Measurements from ENCODE around the gene BCL7A.

GRCh38 chr12:122097584-122097926 is 75.9 kb downstream of the BCL7A start:
- TF ChIP-seq CTCF (IDR thresholded peaks at IDR 0.05; ENCODE audit: poor library complexity, severe bottlenecking) = no peak
- no peak for TF ChIP-seq EZH2 (IDR thresholded peaks at IDR 0.05; ENCODE audit: borderline replicate concordance, insufficient read depth, low read length, poor library complexity, severe bottlenecking)
- TF ChIP-seq RAD21 (conservative IDR thresholded peaks at IDR 0.05) = no peak
- no peak for TF ChIP-seq MXI1 (conservative IDR thresholded peaks at IDR 0.05; ENCODE audit: poor library complexity, severe bottlenecking)
- TF ChIP-seq POLR2AphosphoS5 (IDR thresholded peaks at IDR 0.05) = no peak
- no peak for TF ChIP-seq REST (IDR thresholded peaks at IDR 0.05; ENCODE audit: borderline replicate concordance)
